HT-29 (cell line): ENCODE results near the gene C3orf38. TPM values are rescaled to one million over a fixed set of nuclear protein-coding genes. Genes with fewer than 3 reads are reported as not detected.
"Not testable (repeated sequence)": the region's sequence is repeated elsewhere in the genome, so short reads cannot be mapped to it uniquely, and the experiment has no call there.

Source experiments
- DNase-seq: peaks from one replicate; pipeline ENCODE4 v3.0.0-alpha.2; 2015; ENCODE audit warnings: low spot score
- total RNA-seq: library from RNA; depleted of rRNA; stranded (reverse); fragments of >200 nt; shearing (Covaris generic); gene quantifications from 2 replicates; pipeline ENCODE4 v1.2.3, GENCODE V29; 2014; rRNA removed

C3orf38 gene
- 3.1 and 3.3 TPM in 2 replicates for total RNA-seq

DNA sequence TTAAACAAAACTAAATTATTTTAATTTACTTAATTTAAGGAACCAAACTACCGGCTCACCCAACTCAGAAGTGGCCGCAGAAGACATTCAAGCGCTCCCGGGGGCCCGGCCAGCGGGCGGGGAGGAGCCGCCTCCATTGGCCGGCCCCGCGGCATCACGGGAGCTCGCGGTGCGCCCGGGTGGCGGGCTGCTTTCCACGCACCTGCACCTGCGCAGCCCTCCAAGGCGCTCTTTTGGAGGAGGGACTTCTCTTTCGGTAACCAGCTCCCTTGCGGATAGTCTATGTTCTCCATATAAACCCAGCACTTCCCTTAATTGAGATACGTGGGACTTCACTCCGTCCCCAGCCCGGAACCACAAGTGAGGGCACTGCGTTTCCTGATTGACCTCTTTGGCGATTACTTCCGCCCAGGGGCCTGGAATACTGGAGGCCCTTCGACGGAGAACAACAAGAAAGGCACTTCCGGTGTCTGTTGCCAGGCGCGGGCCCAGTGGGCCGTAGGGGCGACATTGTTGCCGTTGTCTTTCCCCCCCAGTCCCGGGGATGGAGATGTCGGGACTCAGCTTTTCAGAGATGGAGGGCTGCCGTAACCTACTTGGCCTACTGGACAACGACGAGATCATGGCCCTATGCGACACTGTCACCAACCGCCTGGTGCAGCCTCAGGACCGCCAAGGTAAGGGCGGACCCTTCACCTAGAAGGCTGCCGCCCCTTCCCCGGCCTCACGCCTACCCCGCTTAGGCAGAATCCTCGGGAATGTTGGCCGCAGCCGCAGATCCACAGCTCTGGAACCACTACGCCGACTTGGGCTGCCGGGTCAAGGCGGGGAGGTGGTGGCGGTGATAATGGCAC, at the start of gene C3orf38:
TSS of gene C3orf38 (plus strand) at position 451 of the 854 bp plus-strand sequence. CDS start at position 545, 94 bp downstream.
- DNase-seq, result peak; percentile 58

GRCh38 chr3:88101142-88101541, 48.6 kb upstream of the C3orf38 start:
- no peak for DNase-seq

DNA sequence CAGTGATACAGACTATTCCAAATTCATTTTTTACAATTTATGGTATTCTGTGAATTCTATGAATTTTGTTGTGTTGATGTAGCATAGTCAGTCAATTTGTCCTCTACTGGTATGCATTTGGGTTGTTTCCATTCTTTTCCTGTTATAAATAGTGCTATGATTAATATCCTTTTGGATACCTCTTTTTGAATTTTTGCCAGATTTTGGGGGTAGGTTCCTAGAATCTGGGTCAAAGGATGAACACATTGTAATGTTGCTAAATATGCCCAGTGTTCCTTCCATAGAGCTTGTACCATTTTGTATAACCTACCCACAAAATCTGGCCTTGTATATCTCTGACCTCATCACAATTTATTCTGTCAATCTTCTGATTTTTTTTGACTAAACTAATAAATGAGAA, 44.4 kb upstream of the C3orf38 start:
- no peak for DNase-seq

DNA sequence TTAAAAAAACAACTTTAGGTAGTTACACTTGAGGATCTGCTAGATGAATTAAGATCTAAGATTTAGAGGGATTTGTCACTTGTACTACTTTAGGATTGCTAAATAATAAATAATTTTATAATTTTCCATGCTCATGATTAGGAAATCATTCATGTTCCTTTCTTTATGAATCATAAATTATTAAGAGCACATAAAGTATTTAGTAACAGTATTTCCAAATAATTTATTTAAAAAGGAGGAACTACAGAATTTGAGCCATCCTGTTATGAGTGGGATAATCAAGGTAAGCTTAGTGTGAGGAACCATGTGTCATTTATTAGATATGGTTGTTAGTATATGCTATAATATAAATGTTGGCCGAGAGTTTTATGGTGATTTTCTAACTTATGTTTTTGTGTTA, 37.5 kb upstream of the C3orf38 start:
- no peak for DNase-seq

DNA sequence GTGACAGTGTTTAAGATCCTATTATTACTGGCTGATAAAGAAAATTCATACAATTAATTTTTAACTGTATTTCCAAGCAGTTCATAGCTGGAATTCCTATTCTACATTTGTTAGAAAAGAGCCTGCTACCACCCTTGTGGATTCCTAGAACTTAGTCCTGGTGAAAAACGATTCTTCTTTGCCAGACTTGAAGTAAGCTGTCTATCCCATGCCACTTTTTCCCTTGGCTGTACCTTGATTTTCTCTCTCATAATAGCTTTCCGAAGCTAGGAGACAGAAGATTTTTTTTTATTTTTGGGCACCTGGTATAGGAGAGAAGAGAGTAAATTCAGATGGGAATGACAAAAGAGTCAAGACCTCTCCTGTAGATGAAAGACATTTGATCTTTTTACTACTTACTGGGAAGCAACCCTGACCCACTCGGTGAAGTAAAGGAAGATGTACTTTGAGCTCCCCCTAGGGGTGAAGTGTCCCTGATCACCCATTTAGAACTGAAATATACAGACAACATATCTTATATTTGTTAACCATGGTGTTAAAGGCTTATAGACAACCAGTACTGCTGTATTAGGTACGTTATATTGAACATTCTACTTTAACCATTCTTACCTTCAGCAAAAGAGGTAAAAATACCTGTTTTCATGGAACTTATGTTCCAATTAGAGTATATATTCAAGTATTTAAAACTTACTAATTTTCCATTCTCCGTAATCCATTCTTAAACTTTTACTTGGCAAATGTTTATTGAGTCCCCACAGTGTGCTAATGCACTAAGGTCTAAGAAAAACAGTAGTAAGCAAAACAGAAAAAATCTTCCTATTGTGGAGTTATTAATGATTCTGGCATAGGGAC, 36.2 kb upstream of the C3orf38 start:
- peak; percentile 53 for DNase-seq

GRCh38 chr3:88114878-88115549, 34.7 kb upstream of the C3orf38 start:
- DNase-seq, result no peak

DNA sequence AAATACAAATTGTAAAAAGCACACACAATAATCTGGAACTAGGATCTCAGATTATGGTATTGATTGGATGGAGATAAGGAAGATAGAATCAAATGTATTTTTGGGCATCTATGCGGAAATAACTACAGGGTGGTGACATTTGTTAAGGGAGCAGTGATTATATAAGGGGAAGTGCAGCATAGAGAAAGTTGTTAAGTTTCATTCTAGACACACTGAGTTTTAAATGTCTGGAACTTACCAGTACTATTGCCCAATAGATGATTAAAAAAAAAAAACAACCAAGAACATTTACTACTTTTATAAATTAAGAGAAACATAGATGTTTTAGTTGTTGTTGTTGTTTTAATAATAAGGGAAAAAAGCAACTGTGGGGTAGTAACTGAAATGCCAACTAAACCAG, 32.1 kb upstream of the C3orf38 start:
- DNase-seq, result no peak

- not testable (repeated sequence) for DNase-seq
These were observed 31.2 kb upstream of the C3orf38 start for GRCh38 chr3:88118603-88119002.

- DNase-seq, result no peak
These were observed 26.2 kb upstream of the C3orf38 start for GRCh38 chr3:88123526-88123925.

DNA sequence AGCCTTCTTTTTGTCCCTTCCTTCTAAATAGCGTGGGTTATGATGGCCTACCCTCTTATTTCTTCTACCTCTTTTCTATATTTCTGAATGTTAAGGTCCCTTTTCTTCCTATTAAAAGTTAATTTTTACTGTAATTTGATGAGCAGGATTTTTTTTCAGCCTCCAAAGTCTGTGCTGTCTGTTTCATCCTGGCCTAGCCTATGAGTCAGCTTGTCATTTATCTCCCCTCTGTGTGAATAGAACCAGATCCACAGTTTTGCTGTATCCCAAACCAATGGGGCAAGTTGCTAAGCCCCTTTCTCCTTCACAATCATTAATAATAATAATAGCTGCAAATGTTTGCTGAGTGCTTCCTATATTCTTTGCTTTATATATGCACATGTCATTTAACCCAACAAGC, 18.1 kb upstream of the C3orf38 start:
- DNase-seq, result no peak

GRCh38 chr3:88132894-88133293, 16.9 kb upstream of the C3orf38 start:
- no peak for DNase-seq

- DNase-seq, result no peak
These were observed 16.0 kb upstream of the C3orf38 start for GRCh38 chr3:88133711-88134263.

GRCh38 chr3:88137836-88138235, 11.9 kb upstream of the C3orf38 start:
- no peak for DNase-seq

DNA sequence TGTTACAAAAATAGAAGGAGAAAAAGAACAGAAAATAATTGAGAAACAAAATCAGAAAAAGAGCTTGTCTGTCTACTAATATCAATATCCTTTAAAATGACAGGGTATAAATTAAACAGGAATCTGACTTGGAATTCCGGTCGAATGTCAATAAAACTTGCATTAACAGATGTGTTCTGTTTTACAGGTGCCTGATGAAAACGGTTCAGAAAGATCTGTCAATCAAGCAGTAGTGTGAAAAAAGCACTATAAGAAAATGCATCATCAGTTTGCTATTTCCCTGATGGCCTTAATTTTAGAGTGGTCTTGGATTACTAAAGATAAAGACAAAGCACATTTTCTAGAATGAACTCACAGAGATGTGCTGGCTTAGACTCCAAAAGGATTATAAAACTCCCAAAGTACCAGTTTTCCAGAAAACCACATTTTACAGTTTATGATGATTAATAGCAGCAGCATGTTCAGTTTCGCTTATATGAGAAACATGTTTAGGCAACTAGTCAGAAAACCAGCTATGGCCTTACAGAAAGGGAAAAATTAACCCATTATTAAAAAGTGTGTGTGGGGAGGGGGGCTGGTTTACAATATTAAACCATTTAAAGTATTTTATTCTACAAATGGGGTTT, 8.2 kb upstream of the C3orf38 start:
- DNase-seq, result no peak

DNA sequence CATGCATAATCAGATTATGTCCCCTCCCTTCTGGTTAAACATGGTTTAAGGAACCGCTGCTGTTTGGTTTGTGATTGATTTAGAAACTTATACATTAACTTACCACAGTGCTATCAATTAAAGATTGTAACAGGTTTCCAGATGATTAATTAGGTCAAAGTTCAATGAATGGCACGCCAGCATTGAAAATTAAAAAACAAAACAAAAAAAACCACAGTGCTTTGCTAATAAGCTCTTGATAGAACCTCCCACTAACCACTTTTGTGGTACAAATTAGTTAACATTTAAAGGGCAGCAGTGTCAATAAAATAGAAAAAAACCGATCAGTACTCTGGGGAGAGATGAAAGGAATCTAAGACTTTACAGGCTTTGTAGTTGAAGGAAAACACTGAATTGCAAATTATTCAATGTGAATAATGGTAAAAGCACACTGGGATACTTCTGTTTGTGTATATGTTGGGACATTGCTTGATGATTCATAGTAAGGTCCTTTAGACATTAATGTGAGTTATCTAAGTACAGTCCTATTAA, 7.6 kb upstream of the C3orf38 start:
- DNase-seq, result no peak

- DNase-seq, result no peak
These were observed 2.5 kb upstream of the C3orf38 start for GRCh38 chr3:88147261-88147660.

DNA sequence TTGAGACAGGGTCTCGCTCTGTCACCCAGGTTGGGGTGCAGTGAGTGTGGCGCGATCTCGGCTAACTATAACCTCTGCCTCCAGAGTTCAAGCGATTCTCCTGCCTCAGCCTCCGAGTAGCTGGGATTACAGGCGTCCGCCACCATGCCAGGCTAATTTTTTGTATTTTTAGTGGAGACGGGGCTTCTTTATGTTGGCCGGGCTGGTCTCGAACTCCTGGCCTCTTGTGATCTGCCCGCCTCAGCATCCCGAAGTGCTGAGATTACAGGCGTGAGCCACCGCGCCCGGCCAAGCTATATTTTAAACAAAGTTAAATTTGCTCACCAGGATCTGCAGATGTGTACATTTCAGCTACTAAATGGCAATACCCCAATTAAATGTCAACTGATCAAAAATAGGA, 1.1 kb upstream of the C3orf38 start:
- DNase-seq, result no peak

DNA sequence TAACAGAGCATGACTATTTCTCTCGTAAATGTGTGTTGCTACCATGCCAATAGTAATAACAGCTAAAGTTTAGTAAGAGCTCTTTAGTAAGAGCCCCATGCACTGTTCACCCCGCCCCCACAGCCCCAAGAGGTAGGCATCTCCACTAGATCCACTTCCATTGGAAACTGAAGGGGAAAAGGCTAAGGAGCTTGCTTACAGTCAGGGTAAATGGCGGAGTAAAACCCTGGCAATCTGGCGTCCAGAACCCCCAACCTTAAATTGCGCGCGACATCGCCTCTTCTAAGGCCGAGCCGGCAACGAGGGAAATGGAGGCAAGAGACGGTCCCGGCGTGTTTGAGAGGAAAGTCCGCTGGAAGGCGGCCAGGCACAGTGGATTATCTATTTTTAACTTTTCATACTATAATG, 654 bp upstream of the C3orf38 start:
- DNase-seq, result peak; percentile 20

DNA sequence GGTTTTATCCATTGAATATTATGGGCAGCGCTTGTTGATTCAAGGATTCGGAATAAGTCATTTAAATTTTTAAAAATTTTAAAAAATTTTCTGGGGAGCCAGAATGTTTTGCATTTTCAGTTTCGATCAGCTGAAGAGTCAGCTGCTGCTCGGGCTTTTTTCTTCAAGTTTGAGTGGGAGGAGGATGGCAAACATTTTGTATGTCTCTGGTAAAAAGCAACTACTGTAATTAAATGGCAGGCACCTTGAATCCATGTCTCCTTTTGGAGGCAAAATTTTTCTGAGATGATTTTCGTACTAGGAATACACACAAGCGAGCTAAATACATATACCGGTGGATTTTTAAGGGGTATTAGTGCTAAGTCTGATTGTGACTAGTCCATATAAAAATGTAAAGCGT, 612 bp downstream of the C3orf38 start:
- DNase-seq, result no peak

- no peak for DNase-seq
These were observed 1.0 kb downstream of the C3orf38 start for GRCh38 chr3:88150806-88151205.

GRCh38 chr3:88151358-88151757, 1.6 kb downstream of the C3orf38 start:
- no peak for DNase-seq
